G401.6 (cell line): ENCODE measurements around the gene EME2.
A peak's percentile ranks its signal among the peaks of the same experiment; 100 is the strongest.

Source experiments
- FAIRE-seq: peaks from 2 replicates; lab custom pipeline; 2012; peaks lifted over from hg19 to GRCh38; lab: Jason Lieb, UNC

The EME2 gene

DNA sequence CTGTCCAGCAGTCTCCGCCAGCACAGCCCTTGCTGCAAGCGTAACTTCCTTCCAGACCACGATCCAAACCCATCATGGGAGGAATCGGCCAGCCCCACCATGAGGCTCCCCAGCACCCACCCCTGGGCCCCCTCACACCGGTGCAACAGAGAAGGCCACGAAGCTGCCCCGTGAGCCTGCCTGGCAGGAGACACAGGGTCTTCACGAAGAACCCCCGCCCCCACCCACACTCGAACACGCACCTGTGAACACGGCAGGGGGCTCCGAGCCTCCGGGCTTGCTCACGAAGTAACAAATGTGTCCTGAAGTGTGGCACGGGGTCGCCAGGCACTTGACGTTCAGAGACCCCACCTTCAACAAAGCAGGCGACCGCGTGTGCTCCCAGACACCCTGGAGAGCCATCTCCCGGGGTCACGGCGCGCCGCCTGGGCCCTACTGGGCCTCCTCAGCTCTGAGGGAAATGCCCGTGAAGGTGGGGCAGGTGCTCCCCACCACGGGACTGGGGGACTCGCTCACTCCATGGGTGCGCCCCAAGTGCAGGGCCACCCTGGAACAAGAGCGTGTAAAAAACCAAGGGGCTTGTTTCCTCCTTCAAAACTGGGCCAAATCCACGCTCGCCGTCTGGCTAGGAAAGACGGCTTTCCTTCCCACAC, 46.4 kb downstream of the EME2 start:
- no peak for FAIRE-seq

DNA sequence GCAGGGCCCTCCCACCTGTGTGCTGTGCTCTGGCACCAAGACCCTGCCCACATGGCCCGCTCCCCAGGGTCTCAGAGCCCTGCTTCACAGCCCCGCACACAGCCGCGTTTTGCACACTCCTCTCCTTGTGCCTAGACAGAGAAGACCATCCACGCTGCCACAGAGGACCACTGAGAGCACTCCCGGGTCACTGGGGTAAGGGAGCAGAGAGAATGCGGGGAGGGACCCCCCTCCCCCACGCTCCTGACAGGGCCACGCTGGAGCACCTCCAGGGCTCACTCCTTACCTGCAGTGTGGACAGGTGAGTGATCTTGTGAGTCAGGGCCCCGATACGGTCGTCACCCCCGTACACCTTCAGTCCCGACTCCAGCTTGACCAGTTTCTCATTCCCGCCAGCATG, 47.0 kb downstream of the EME2 start:
- no peak for FAIRE-seq

DNA sequence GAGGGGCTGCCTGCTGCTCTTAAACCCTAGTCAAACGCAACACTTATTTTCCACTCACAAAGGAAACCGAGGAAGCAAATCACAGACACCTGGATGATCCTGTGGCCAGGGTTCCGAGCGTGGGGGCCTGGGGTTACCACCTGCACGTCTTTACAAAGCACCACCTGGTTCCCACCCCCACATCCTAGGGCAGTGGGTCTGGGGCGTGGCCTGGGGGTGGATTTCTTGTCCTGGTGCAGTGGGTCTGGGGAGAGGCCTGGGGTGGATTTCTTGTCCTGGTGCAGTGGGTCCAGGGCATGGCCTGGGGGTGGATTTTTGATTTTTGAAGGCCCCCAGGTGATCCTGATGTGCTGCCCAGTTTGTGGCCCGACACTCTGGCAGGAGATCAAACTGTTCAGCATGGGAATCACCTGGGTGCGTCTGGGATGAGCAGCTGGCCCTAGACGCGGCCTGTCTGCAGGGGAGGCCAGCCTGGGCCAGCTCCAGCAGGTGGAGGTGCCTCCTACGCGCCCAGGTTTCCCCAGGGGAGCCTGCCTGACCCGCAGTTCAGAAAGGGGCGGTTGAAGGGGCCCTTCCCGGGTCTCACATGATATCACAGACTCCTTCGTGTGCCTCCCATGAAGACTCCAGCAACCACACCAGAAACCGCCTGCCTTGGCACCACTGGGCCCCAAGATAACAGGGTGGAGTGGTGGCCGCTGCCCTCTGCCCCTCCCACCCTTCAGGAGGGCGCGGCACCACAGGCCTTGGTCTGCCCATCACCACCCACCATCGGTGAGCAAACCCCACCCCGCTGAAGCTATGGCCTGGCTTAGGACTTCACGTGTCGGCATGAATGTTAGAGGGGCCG, 47.7 kb downstream of the EME2 start:
- FAIRE-seq, result no peak

DNA sequence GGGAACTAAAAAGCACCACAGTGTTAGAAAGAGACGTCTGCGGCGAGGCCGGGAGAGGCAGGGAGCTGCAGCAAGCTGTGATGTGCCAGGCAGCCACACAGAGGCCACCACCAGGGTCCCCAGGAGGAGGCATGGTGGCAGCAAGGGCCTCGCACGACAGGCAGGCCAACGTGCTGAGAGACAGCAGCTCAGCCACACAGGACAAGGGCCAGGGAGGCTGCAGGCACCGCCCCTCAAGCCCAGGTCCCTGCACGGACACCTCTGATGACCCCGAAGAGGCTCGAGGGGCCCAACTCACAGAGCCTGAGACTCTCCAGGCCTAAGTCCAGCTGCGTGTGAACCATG, 48.3 kb downstream of the EME2 start:
- FAIRE-seq, result no peak

DNA sequence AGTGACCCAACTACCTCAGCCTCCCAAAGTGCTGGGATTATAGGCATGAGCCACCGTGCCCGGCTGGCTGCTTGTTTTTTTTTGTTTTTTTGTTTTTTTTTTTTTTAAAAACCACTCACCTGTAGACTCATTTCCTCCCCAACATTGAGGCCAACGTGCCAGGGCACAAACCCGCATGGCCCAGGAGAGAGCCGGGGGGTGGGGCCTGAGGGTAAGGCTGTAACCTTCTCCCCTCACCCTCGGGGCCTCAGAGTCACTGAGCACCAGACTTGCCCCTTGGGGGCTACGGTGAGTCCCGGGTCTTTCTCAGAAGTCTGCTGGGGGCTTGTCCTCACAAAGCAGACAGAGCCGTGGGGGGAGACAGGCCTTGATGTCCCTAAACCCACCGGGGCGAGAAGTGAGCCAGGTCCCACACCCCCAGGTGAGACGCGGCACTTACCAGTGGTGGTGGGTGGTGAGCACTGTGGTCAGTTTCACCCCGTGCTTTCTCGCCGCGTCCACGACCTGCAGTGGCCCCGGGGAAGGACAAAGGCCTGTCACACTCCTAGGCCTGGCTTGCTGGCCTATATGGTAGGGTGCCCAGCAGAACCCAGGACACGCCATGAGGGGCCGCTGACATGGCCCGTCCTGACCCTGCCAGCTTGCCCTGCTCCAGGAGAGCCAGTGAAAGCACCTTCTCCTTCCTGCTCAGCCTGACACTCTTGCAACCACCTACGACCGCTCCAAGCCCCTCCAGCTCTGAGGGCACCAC, 49.4 kb downstream of the EME2 start:
- FAIRE-seq, result no peak

DNA sequence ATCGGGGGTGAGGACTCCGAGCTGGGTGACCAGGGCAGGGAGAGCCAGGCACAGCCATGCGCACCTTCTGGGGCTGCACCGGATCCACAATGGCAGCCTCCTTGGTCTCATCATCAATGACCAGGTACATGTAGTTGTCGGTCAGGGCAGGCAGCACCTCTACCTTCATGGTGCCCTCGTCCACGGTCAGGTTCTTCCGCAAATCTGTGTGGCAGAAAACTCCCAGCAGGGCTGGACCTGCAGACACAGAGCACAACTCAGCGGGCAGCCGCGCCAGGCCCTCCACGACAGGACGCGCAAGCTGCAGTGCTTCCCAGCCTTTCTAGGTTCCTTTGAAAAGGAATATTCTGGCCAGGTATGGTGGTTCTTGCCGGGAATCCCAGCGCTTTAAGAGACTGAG, 50.2 kb downstream of the EME2 start:
- FAIRE-seq, result no peak

DNA sequence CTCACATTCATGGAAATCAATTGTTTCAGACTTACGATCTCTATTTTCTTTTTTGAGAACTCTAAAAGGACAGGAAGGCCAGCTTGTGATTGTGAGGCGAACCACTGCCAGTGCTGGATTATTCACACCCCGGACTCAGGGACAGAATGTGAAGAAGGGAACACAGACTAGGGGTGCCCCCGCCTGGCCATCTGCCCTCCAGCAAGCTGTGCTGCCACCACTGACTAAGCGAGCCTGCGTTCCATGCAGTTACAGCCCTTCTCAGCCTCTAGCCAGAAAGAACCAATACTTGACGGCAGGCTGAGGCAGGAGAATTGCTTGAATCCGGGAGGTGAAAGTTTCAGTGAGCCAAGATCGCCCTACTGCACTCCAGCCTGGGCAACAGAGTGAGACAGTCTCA, 51.2 kb downstream of the EME2 start:
- FAIRE-seq, result peak; percentile 71

DNA sequence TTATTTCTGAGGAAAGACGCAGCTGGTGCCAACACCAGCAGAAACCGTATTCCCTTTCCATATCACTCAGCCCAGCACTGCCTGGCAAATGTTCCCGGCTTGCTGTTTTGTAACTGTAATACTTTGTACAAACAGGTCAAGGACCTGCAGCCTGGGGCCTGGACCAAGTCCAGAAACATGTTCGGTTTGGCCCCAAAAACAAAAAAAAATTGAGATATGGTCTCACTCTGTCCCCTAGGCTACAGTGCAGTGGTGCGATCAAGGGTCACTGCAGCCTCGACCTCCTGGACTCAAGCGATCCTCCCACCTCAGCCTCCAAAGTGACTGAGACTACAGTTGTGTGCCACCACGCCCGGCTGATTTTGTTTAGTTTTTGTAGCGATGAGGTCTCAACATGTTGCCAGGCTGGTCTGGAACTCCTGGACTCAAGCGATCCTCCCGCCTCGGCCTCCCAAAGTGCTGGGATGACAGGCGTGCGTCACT, 52.8 kb downstream of the EME2 start:
- FAIRE-seq, result no peak
